ENCODE results near the gene RPS14. TPM values are rescaled to one million over a fixed set of nuclear protein-coding genes. Genes with fewer than 3 reads are reported as not detected.

RPS14 gene
- total RNA-seq, 1 donor from 2014 or later = 2,567 TPM

DNA sequence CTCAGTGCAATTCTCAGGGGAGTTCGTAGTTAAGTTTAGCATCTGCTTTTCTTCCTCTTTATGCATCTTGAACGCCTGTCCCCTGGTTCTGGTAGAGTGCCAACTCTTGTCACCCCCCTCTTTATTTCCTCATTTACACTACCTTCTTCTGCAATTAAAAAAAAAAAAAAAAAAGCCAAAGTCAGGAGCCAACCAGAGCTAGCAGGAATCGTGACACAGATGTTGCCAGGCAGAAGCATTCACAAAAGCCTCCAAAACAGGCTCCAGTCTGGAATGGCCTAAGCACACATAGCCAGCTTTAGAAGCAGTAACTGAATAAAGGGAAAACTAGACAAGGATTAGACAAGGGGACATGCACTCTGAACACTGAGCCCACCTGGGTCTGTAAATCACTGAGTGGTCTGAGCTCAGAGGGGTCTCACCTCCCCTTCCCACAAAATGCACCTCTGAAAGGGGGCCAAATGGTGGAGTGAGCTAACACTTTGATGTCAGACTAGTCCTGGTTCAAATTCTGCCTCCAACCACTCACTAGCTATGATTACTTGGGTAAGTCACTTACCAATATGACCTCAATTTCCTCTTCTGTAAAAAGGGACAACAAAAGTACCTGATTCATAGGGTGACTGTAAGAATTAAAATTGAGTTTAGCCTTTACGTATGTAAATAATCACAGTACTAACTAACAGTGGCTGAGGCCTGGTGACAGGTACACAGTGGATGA, 38.9 kb downstream of the RPS14 start:
- DNase-seq = peak; percentile 87
- Mint-ChIP-seq H3K27me3 (no peaks in the 10 kb centered on the region), H3K4me3 (peak overlapping the region; percentile 96), H3K36me3 (ENCODE audit: low read depth) (peaks cover 37% of the 10 kb centered on the region), H3K4me1 (peaks cover 34% of the 10 kb centered on the region), H3K27ac (peak overlapping the region; percentile 98), H3K9me3 (no peaks in the 10 kb centered on the region)
- intact Hi-C loops (cut with micrococcal nuclease) = loop anchor here (1.0 to 5.0 kb wide), 3 partner anchors 39 to 742 kb away; partner anchors contain the start of gene RPS14

DNA sequence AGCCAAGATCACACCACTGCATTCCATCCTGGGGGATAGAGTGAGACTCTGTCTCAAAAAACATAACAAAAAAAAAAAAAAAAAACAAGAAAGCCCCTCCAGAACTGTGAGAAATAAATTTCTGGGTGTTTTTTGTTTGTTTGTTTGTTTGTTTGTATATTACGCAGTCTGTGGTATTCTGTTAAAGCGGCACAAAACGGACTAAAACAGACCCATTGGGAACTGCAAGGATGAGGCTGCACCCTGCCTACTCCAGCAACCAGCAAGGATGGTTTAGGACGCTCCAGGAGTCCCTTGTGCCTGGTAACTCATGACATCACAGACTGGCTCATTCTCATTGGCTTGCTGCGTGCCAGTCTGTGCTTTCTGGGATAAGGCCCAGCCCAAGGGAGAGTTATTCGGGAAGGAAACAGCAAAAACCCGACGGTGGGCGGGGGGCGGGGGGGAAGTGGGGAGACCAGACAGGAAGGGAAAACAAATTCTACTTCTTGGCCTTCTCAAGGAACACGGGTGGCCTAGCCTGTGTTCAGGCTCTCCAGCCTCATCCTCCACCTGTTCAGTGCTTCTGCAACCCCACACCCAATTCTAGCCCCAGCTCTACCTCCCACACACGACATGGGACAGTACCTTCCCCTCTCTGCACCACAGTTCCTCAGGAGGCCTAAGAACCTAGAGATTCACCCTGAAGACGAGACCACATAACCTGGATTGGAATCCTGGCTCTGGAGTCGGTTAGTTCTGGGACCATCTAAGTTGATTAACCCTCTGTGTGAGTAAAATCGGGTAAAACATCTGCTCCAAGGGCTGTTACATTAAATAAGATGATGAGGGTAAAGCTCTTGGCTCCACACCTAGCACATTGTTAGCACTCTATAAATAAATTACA, 39.7 kb downstream of the RPS14 start:
- intact Hi-C loops (cut with micrococcal nuclease) = loop anchor here (5.0 kb wide), 2 partner anchors 687 to 742 kb away; no protein-coding TSS in a partner anchor
- H3K4me1 Mint-ChIP-seq = peaks cover 34% of the 10 kb centered on the region
- peaks cover 36% of the 10 kb centered on the region for H3K36me3 Mint-ChIP-seq (ENCODE audit: low read depth)
- DNase-seq = peak; percentile 85
- peak overlapping the region; percentile 96 for H3K4me3 Mint-ChIP-seq
- H3K27me3 Mint-ChIP-seq = no peaks in the 10 kb centered on the region
- peak overlapping the region; percentile 98 for H3K27ac Mint-ChIP-seq
- no peaks in the 10 kb centered on the region for H3K9me3 Mint-ChIP-seq

DNA sequence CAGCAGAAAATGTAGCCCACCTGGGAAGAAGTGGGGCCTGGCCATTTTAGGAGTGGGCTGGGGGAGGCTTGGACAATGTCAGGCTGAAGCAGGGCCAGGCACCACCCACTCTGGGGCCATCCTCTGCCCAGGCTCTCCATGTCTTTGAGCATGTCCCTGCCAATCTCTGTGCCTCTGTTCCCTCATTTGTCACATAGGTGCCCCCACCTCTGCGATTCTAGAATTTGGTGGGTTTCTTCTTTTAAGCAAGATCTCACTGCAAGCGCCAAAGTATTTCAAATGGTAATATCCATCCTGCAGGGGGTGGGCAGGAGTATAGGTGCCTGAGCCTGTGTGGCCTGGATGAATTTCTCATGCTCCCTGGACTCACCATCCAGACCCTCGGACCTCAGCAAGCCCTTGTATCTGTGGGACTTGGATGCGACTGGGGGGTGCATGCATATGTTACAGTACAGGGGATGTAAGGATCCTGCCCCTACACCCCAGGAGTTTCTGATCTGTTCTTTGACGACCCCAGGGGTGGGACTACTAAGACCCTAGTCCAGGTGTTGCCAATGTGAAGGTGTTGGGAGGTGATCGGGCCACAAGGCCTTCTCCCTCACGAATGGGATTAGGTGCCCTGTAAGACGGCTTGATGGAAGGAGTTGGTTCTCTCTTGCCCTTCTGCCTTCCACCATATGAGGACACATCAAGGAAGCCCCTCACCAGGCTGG, 41.2 kb downstream of the RPS14 start:
- Mint-ChIP-seq H3K9me3 (no peaks in the 10 kb centered on the region), H3K27me3 (no peaks in the 10 kb centered on the region), H3K4me1 (peaks cover 30% of the 10 kb centered on the region), H3K4me3 (no peak overlapping the region), H3K36me3 (ENCODE audit: low read depth) (peaks cover 41% of the 10 kb centered on the region), H3K27ac (no peak overlapping the region)
- DNase-seq = no peak
- intact Hi-C loops (cut with micrococcal nuclease) = no loop called here

DNA sequence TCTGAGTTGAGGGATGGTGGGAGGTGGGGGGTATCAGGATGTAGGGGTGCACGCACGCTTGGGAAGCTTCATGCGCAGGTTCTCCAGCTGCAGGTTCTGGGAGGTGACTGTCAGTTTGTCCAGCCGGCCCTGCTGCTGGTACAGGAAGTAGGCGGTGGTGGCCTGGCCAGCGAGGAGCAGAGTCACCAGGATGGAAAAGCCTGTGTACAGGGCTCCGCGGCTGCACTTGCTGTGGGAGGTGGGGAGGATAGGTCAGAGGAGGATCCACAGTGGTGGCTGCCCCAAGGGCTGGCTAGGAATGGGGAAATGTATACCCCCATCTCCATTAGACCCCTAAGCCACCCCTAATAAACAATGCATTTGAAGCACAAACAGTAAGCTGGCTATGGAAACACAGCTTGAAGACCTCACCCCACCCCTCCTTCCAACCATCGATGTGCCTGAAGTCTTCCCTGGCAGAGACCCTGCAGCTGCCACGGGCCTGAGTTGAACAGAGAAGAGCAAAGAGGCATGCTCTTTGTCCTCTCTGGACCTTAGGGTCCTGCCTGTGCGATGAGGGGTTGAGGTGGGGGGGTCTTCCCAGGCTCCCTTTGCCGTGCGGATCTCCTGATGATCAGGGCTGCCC, 42.3 kb downstream of the RPS14 start:
- H3K9me3 Mint-ChIP-seq = no peaks in the 10 kb centered on the region
- H3K36me3 Mint-ChIP-seq (ENCODE audit: low read depth) = peaks cover 49% of the 10 kb centered on the region
- H3K4me1 Mint-ChIP-seq = peaks cover 20% of the 10 kb centered on the region
- intact Hi-C loops (cut with micrococcal nuclease) = no loop called here
- DNase-seq = no peak
- no peaks in the 10 kb centered on the region for H3K27me3 Mint-ChIP-seq
- H3K4me3 Mint-ChIP-seq = no peak overlapping the region
- no peak overlapping the region for H3K27ac Mint-ChIP-seq

DNA sequence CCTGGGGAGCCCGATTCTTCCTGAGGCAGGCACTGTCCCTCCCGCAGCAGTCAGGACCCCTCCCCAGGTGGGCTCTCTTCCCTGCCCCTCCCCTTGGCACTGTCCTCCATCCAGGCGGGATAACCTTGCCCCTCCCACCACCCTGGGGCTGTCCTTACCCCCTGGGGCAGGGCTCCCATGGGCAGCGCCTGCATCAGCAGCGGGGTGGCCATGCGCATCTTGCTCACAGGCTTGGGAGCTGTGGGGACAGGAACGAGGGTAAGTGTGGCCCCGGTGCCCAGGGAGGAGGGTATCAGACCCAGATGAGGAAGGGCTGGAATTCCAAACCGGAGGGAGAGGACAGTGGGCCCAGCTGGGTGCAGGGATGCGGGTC, 42.8 kb downstream of the RPS14 start:
- DNase-seq = no peak
- Mint-ChIP-seq H3K4me3 (no peak overlapping the region), H3K27ac (no peak overlapping the region), H3K27me3 (no peaks in the 10 kb centered on the region), H3K4me1 (peaks cover 20% of the 10 kb centered on the region), H3K9me3 (no peaks in the 10 kb centered on the region), H3K36me3 (ENCODE audit: low read depth) (peaks cover 50% of the 10 kb centered on the region)
- intact Hi-C loops (cut with micrococcal nuclease) = no loop called here

DNA sequence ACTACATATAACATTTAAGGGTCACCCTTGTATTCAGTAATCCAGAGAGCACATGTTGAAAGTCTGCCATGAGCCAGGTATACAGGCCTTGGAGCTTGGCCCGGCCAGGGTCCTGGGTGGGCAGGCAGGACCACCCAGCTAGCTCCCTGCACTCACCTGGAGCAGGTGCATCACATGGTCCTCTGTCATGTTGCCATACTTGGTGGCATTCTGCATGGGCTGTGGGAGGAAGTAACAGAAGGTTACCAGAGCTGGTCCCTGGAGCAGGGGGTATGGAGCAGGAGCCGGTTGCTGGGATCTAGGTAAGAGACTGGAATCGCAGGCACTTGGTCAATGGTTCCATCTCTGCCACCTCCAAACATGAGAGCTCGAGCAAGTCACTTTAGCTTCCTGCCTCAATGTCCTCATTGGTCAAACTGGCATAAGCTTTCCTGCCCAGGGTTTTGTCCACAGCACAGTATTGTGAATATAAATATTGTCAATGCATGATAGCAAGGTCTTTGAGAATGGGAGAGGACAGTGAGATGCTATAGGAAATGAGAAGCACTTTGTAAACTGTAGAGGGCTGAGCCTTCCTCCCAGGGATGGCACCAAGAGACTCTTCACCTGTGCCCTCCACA, 43.3 kb downstream of the RPS14 start:
- DNase-seq = no peak
- Mint-ChIP-seq H3K36me3 (ENCODE audit: low read depth) (peaks cover 55% of the 10 kb centered on the region), H3K4me3 (no peak overlapping the region), H3K27me3 (no peaks in the 10 kb centered on the region), H3K27ac (no peak overlapping the region), H3K9me3 (no peaks in the 10 kb centered on the region), H3K4me1 (peaks cover 19% of the 10 kb centered on the region)
- intact Hi-C loops (cut with micrococcal nuclease) = no loop called here

DNA sequence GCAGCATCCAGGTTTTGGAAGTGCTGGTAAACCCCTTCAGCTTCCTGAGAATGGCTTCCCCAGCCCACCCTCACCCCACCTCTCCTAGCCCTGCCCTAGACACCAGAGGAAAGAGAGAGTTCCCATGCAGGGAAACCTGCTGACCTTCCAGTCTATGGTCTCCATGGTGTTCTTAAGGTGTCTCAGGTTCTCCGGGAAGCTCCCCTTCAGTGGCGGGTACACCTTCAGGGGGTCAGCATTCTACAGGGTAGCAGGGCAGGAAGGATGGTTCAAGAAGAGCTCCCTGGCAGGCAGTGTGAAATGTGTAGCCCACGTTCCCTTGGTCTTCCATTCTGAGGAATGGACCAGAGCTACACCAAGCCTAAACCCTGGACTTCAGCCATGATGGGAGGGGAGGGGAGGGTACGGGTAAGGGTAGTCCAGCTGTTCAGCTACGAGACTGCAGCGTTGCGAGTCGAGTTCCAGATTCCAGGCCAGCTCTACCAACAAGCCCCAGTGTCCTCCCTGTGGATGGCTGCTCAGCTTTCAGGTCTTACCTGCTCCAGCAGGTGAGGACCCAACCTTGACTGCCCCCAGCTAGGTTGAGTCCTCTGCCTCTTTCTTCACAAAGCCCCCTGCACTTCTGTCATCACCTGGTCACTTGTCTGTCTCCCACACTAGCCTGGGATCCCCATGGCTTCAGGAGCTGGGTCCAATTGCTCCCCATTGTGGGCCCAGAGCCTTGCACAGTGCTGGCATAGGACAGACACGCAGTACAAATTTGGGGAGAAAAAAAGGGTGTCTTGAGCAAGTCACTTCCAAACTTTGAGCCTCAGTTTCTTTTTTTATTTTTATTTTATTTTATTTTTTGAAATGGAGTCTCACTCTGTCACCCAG, 44.4 kb downstream of the RPS14 start:
- Mint-ChIP-seq H3K4me3 (no peak overlapping the region), H3K27ac (no peak overlapping the region), H3K4me1 (peaks cover 11% of the 10 kb centered on the region), H3K36me3 (ENCODE audit: low read depth) (peaks cover 59% of the 10 kb centered on the region), H3K27me3 (no peaks in the 10 kb centered on the region), H3K9me3 (no peaks in the 10 kb centered on the region)
- DNase-seq = no peak
- intact Hi-C loops (cut with micrococcal nuclease) = no loop called here

DNA sequence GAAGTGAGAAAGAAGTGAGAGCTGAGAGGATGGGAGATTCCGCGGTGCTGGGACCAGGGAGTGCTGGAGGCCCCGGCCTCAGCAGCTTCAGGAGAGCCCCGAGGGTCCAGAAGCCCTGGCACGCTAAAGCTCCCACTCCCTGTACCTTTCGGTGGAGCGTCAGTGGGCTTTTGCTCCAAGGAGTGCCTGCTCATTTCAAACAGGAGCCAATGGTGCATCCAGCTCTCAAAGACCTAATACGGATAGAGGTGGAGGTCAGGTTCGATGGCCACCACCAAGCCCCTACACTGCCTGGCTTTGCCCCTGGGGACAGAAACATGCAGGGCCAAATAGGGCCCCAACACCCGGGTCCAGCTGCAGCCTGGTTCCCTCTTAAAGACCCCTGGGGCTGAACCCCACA, 45.0 kb downstream of the RPS14 start:
- peaks cover 4% of the 10 kb centered on the region for H3K4me1 Mint-ChIP-seq
- DNase-seq = no peak
- no peak overlapping the region for H3K4me3 Mint-ChIP-seq
- no peaks in the 10 kb centered on the region for H3K27me3 Mint-ChIP-seq
- H3K9me3 Mint-ChIP-seq = no peaks in the 10 kb centered on the region
- H3K27ac Mint-ChIP-seq = no peak overlapping the region
- intact Hi-C loops (cut with micrococcal nuclease) = no loop called here
- H3K36me3 Mint-ChIP-seq (ENCODE audit: low read depth) = peaks cover 60% of the 10 kb centered on the region

DNA sequence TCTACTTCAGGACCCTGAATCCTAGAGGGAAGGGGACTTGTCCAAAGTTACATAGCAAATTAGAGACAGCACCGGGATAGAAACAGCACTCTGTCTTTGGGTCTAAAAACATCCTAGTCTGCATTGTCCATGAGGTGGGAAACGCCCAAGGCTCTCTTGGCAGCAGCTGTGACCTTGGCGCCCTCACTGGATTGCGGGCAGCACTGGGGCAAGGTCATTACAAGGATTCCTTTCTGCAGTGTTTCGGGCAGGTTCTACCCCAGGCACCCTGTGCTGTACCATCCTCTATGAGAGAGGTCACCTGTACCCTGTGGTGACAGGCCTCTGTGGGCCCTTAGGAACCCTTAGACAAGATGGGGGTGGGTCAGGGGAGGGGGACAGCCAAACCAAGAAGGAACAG, 45.4 kb downstream of the RPS14 start:
- H3K27me3 Mint-ChIP-seq = no peaks in the 10 kb centered on the region
- intact Hi-C loops (cut with micrococcal nuclease) = no loop called here
- H3K4me3 Mint-ChIP-seq = no peak overlapping the region
- no peak overlapping the region for H3K27ac Mint-ChIP-seq
- H3K4me1 Mint-ChIP-seq = peaks cover 4% of the 10 kb centered on the region
- H3K9me3 Mint-ChIP-seq = no peaks in the 10 kb centered on the region
- no peak for DNase-seq
- H3K36me3 Mint-ChIP-seq (ENCODE audit: low read depth) = peaks cover 62% of the 10 kb centered on the region

DNA sequence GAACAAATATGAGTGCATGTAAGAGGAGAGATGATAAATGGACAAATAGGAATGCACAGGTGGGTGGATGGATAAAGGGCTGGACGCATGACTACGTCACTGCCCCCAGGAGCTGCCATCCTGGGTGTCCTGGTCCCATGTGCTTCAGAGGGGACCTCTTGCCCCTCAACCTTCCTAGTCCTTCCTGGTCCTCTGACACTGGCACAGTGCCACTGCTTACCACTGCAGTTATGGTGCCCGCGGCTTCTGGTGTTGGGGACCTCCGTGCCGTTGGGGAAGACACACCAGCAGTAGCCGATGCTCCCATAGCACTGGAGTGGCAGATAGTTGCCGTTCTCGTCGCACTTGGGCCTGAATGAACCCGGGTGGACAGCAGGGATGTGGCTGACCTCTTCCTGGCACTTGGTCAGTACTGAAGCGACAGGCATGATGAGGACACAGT, 46.6 kb downstream of the RPS14 start:
- Mint-ChIP-seq H3K27me3 (no peaks in the 10 kb centered on the region), H3K27ac (no peak overlapping the region), H3K4me3 (no peak overlapping the region), H3K9me3 (no peaks in the 10 kb centered on the region), H3K4me1 (peaks cover 2% of the 10 kb centered on the region), H3K36me3 (ENCODE audit: low read depth) (peaks cover 68% of the 10 kb centered on the region)
- no peak for DNase-seq
- intact Hi-C loops (cut with micrococcal nuclease) = no loop called here

DNA sequence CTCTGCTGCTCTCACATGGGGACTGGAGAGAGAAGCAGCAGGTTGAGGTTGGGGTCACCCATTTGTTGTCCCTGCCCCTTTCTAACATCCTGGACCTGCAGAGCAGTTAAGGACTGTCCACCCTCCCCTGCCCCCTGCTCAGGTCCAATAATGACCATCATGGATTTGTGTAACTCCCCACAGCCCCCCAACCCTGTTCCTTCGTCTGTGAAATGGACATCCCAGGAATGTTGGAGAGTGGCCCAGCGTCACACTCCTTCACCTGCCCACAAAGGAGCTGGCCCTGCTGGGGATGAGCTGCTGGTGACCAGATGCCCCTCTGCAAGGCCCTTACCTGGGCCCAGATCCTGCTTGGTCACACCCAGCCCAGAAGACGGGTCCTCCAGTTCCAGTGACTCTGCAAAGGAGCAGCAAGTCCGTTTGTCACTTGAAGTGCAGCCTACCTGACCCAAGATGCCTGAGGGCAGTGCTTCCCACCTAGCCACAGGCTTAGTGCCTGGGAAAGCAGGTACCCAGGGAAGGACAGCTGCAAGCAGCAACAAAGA, 47.2 kb downstream of the RPS14 start:
- H3K36me3 Mint-ChIP-seq (ENCODE audit: low read depth) = peaks cover 68% of the 10 kb centered on the region

More for the DNA sequence above, 47.2 kb downstream of the RPS14 start:
- H3K27ac Mint-ChIP-seq = no peak overlapping the region
- H3K4me3 Mint-ChIP-seq = no peak overlapping the region
- DNase-seq = no peak
- intact Hi-C loops (cut with micrococcal nuclease) = no loop called here
- H3K4me1 Mint-ChIP-seq = peaks cover 2% of the 10 kb centered on the region
- H3K9me3 Mint-ChIP-seq = no peaks in the 10 kb centered on the region
- no peaks in the 10 kb centered on the region for H3K27me3 Mint-ChIP-seq

All from activated CD4-positive, alpha-beta T cell treated with anti-CD3 and anti-CD28 coated beads, Interleukin-2, amount 10 ng/mL, durations not matched to agents 24 days and 14 days (primary cell).